SK-N-MC (cell line): ENCODE measurements around the gene GRK6.
"Not testable (repeated sequence)": the region's sequence is repeated elsewhere in the genome, so short reads cannot be mapped to it uniquely, and the experiment has no call there.

Source experiments
- DNase-seq: peaks from one replicate; pipeline ENCODE4 v3.0.0-alpha.2; 2011; ENCODE audit warnings: low read depth, low spot score
- H3K27ac ChIP-seq: fragments of 200-600 bp; sonication (generic); 2 replicates; pipeline ENCODE4 v1.5.1; 2016; ENCODE audit warnings: mixed run types
- H3K36me3 ChIP-seq: fragments of 200-600 bp; sonication (generic); 2 replicates; pipeline ENCODE4 v1.6.1; 2017; ENCODE audit warnings: antibody characterized with exemption, low read length, mixed read lengths; ENCODE audit not compliant: insufficient read depth
- H3K4me3 ChIP-seq: fragments of 200-600 bp; sonication (generic); 2 replicates; pipeline ENCODE4 v1.5.1; 2016
- H3K9ac ChIP-seq: fragments of 200-600 bp; sonication (generic); 2 replicates; pipeline ENCODE4 v1.8.0; 2017; ENCODE audit warnings: mixed run types, mixed read lengths; ENCODE audit not compliant: insufficient read length
- H3K9me3 ChIP-seq: fragments of 200-600 bp; sonication (generic); 2 replicates; pipeline ENCODE4 v1.6.1; 2017; ENCODE audit warnings: low read depth, mild to moderate bottlenecking, antibody characterized with exemption, low read length, moderate library complexity, mixed read lengths
- EZH2 ChIP-seq: fragments of 200-600 bp; sonication (generic); IDR thresholded peaks from one replicate; pipeline ENCODE4 v1.6.1; 2017; ENCODE audit warnings: antibody characterized with exemption
- FOXP2 ChIP-seq: optimal IDR thresholded peaks from 2 replicates; pipeline ENCODE3; 2011; ENCODE audit warnings: mild to moderate bottlenecking, moderate library complexity; ENCODE audit not compliant: insufficient read depth; ENCODE audit errors: extremely low read length, control extremely low read depth
- POLR2AphosphoS5 ChIP-seq: IDR thresholded peaks from 2 replicates; pipeline ENCODE4 v1.6.1; 2012; ENCODE audit warnings: mild to moderate bottlenecking, low read depth, low read length, borderline replicate concordance

GRK6 gene

DNA sequence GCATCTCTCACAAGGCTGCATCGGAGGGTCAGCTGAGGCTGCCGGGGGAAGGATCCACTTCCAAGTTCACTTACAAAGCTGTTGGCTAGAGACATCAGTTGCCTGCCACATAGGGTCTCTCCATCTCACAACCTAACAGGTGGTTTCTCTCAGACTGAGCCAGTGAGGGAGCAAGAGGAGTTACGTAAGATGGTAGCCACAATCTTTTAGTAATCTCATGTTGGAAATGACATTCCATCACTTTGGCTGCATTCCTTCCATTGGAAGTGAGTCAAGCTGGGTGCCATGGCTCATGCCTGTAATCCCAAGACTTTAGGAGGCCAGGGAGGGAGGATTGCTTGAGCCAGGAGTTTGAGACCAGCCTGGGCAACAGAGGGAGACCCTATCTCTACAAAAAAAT lies 7.4 kb upstream of the GRK6 start:
- Histone ChIP-seq H3K9me3 (no peaks in the 10 kb centered on the region), H3K4me3 (no peak overlapping the region), H3K36me3 (no peaks in the 10 kb centered on the region), H3K27ac (no peak overlapping the region), H3K9ac (no peak overlapping the region)
- TF ChIP-seq FOXP2 (no peak), EZH2 (no peak), POLR2AphosphoS5 (no peak)
- no peak for DNase-seq

DNA sequence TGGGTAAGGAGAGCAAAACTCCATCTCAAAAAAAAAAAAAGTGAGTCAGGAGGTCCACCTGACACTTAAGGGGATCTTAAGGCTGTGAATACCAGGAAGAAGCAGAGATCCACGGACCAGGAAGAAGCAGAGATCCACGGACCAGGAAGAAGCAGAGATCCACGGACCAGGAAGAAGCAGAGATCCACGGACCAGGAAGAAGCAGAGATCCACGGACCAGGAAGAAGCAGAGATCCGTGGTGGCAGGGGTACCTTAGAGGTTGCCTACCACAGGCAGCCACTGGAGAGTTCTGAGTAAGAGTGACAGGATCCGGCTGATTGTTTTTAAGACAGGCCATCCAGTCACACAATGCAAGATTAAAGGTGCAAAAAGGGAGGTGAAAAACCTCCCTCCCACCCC lies 6.0 kb upstream of the GRK6 start:
- DNase-seq, H3K9ac ChIP-seq, H3K9me3 ChIP-seq, H3K27ac ChIP-seq, H3K4me3 ChIP-seq, H3K36me3 ChIP-seq: not testable (repeated sequence)

- Histone ChIP-seq H3K9ac (no peak overlapping the region), H3K27ac (no peak overlapping the region), H3K4me3 (no peak overlapping the region), H3K36me3 (no peaks in the 10 kb centered on the region), H3K9me3 (no peaks in the 10 kb centered on the region)
- DNase-seq = no peak
- no peak for TF ChIP-seq EZH2
- no peak for TF ChIP-seq POLR2AphosphoS5
- no peak for TF ChIP-seq FOXP2
These were observed 5.2 kb upstream of the GRK6 start for GRCh38 chr5:177421062-177421798.

- no peaks in the 10 kb centered on the region for H3K9me3 ChIP-seq
- no peaks in the 10 kb centered on the region for H3K36me3 ChIP-seq
- H3K4me3 ChIP-seq = no peak overlapping the region
- no peak overlapping the region for H3K9ac ChIP-seq
- no peak overlapping the region for H3K27ac ChIP-seq
- no peak for DNase-seq
- TF ChIP-seq FOXP2 (no peak), EZH2 (no peak), POLR2AphosphoS5 (no peak)
These were observed 2.8 kb upstream of the GRK6 start for GRCh38 chr5:177423671-177424070.

DNA sequence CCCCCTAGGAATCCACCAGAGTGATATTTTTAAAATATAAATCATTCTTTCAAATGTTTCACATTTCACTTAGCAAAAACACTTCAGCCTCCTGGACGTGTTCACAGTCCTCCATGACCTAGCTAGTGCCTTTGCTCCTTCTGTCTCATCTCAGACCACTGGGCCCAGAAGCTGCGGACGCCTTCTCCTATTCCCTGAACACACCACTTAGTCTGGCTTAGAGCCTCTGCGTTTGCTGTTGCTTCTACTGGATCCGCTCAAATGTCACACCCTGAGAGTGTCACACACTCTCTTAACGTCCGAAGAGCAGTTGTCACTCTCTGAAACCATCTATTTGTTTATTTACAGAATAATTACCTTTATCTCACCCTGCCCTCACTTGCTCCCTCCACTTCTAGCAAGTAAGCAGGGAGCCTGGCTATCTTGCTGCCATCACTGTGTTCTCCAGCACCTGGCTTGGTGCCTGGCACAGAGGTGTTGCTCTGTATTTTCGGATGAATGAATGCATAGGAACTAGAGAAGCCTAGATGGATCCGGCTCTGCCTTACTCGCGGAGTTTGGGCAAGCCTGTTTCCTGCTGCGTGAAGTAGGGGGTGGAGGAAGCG lies 1.2 kb upstream of the GRK6 start:
- Histone ChIP-seq H3K36me3 (no peaks in the 10 kb centered on the region), H3K27ac (peak overlapping the region; percentile 61; the same call in 1 of the 2 replicates), H3K4me3 (peak overlapping the region; percentile 99), H3K9ac (peak overlapping the region; percentile 89), H3K9me3 (no peaks in the 10 kb centered on the region)
- DNase-seq = no peak
- no peak for TF ChIP-seq EZH2
- TF ChIP-seq POLR2AphosphoS5 = no peak
- no peak for TF ChIP-seq FOXP2

- Histone ChIP-seq H3K27ac (peak overlapping the region; percentile 61), H3K4me3 (peak overlapping the region; percentile 99), H3K36me3 (no peaks in the 10 kb centered on the region), H3K9ac (peak overlapping the region; percentile 89), H3K9me3 (no peaks in the 10 kb centered on the region)
- peak; percentile 99 for DNase-seq
- TF ChIP-seq POLR2AphosphoS5 = peak; percentile 86
- peak; percentile 50 for TF ChIP-seq FOXP2
- no peak for TF ChIP-seq EZH2
These were observed 493 bp upstream of the GRK6 start for GRCh38 chr5:177425801-177426565.

DNA sequence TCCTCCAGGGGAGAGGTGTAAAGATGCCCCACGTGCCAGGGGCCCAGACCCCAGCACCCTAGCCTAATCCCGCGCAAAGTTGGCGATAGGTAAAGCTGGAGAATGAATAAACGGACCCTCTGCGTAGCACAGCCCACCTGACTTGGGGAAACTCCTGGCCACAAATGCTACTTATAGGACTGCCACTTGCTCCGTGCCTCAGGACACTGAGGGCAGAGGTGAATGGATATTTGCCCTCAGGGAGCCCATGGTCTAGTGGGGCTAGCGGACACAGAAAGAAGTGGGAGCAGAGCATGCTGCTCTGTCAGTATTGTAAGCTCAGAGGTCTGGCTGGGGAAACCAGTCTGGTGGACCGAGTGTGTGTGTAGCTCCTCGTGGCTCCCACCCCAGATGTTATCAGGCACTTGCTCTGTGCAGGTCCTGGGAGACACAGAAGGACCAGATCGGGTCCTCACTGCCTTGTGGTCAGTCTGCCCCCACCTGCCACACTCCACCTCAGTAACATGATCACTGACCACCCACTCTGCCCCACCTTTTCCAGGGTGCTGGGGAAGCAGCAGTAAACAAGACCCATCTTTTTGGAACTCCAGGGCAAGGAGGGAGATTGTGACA lies 841 bp downstream of the GRK6 start:
- peak overlapping the region; percentile 92 for H3K9ac ChIP-seq
- H3K27ac ChIP-seq = no peak overlapping the region
- H3K9me3 ChIP-seq = no peaks in the 10 kb centered on the region
- DNase-seq = no peak
- peak overlapping the region; percentile 88 for H3K4me3 ChIP-seq
- TF ChIP-seq POLR2AphosphoS5 (no peak), FOXP2 (no peak), EZH2 (no peak)
- no peaks in the 10 kb centered on the region; the same call in 1 of the 2 replicates for H3K36me3 ChIP-seq

GRCh38 chr5:177427919-177428573 lies 1.6 kb downstream of the GRK6 start:
- TF ChIP-seq POLR2AphosphoS5 (no peak), FOXP2 (no peak), EZH2 (no peak)
- Histone ChIP-seq H3K4me3 (peak overlapping the region; percentile 88), H3K9ac (no peak overlapping the region), H3K36me3 (no peaks in the 10 kb centered on the region; the same call in 1 of the 2 replicates), H3K27ac (no peak overlapping the region), H3K9me3 (no peaks in the 10 kb centered on the region)
- no peak for DNase-seq
